ENCODE data around the gene UNC93B1. TPM values are rescaled to one million over a fixed set of nuclear protein-coding genes. Genes with fewer than 3 reads are reported as not detected.
A peak's percentile ranks its signal among the peaks of the same experiment; 100 is the strongest.

The UNC93B1 gene
- total and polyA plus RNA-seq, 2 of the 13 experiments (the other 11 are each of a cell fraction or from before 2014, with no cell fraction given) = 8.8 to 18.9 TPM

GRCh38 chr11:68012843-68013610 lies 9.1 kb upstream of the UNC93B1 start (continued):
- no peak for TF ChIP-seq CENPBD1 (CRISPR knock-in tag; IDR thresholded peaks at IDR 0.05; ENCODE audit: borderline replicate concordance, low read depth)
- peak; percentile 95 for TF ChIP-seq GFI1 (CRISPR knock-in tag; IDR thresholded peaks at IDR 0.05; ENCODE audit: borderline replicate concordance)
- peak; percentile 74; the same call in 1 of the 2 replicates for TF ChIP-seq KDM6A (CRISPR knock-in tag; IDR thresholded peaks at IDR 0.05; ENCODE audit: low read depth)
- TF ChIP-seq SOX13 (IDR thresholded peaks at IDR 0.05) = no peak
- TF ChIP-seq SOX13 (CRISPR knock-in tag; conservative IDR thresholded peaks at IDR 0.05 in 1 of 2, IDR thresholded peaks at IDR 0.05 in 1 of 2) = peak in 1 of 2 experiments; percentile 85; a peak in 2 of 4 replicates
- TF ChIP-seq ZNF780A (CRISPR knock-in tag; IDR thresholded peaks at IDR 0.05) = no peak
- no peak for TF ChIP-seq EZH2 (conservative IDR thresholded peaks at IDR 0.05; ENCODE audit: low read depth, low read length)
- no peak for TF ChIP-seq ZBTB25 (CRISPR knock-in tag; IDR thresholded peaks at IDR 0.05)
- TF ChIP-seq ZNF124 (CRISPR knock-in tag; IDR thresholded peaks at IDR 0.05) = no peak
- no peak for TF ChIP-seq SIN3A (IDR thresholded peaks at IDR 0.05; ENCODE audit: borderline replicate concordance, low read depth, low read length)
- peak; percentile 22; the same call in 1 of the 2 replicates for TF ChIP-seq IRF2 (CRISPR knock-in tag; IDR thresholded peaks at IDR 0.05)
